GM21737 (cell line): ENCODE data around the gene EGFL7.

Experiments used
- ATAC-seq: cut with Tn5 transposase; IDR thresholded peaks from one replicate; pipeline ENCODE4 v1.9.1; 2021; ENCODE audit warnings: mild to moderate bottlenecking, moderate library complexity; ENCODE audit not compliant: unreplicated experiment

EGFL7 gene

GRCh38 chr9:136671646-136672430 lies 9.1 kb downstream of the EGFL7 start:
- no peak for ATAC-seq

- ATAC-seq, result no peak
Measured at GRCh38 chr9:136672431-136673087, 9.8 kb downstream of the EGFL7 start.

GRCh38 chr9:136673088-136673974 lies 10.6 kb downstream of the EGFL7 start:
- ATAC-seq, result no peak

GRCh38 chr9:136673975-136674785 lies 11.5 kb downstream of the EGFL7 start:
- ATAC-seq, result no peak

GRCh38 chr9:136674786-136675349 lies 12.2 kb downstream of the EGFL7 start:
- ATAC-seq, result no peak

- no peak for ATAC-seq
Measured at GRCh38 chr9:136675477-136676296, 13.0 kb downstream of the EGFL7 start.

- ATAC-seq, result no peak
Measured at GRCh38 chr9:136676297-136676794, 13.6 kb downstream of the EGFL7 start.

- ATAC-seq, result no peak
Measured at GRCh38 chr9:136676920-136677686, 14.4 kb downstream of the EGFL7 start.

- no peak for ATAC-seq
Measured at GRCh38 chr9:136678034-136678433, 15.3 kb downstream of the EGFL7 start.

- ATAC-seq, result no peak
Measured at GRCh38 chr9:136678624-136679023, 15.9 kb downstream of the EGFL7 start.

GRCh38 chr9:136679431-136679941 lies 16.8 kb downstream of the EGFL7 start:
- ATAC-seq, result no peak

GRCh38 chr9:136681029-136681428 lies 18.3 kb downstream of the EGFL7 start:
- no peak for ATAC-seq

- ATAC-seq, result no peak
Measured at GRCh38 chr9:136681945-136682699, 19.4 kb downstream of the EGFL7 start.

GRCh38 chr9:136682710-136683109 lies 20.0 kb downstream of the EGFL7 start:
- no peak for ATAC-seq

- ATAC-seq, result no peak
Measured at GRCh38 chr9:136683173-136683745, 20.5 kb downstream of the EGFL7 start.

- no peak for ATAC-seq
Measured at GRCh38 chr9:136683755-136684154, 21.0 kb downstream of the EGFL7 start.

GRCh38 chr9:136684339-136684738 lies 21.6 kb downstream of the EGFL7 start:
- no peak for ATAC-seq
